B cell (primary cell): Measurements from ENCODE around the gene C1orf198. TPM values are rescaled to one million over a fixed set of nuclear protein-coding genes. Genes with fewer than 3 reads are reported as not detected.

Experiments used
- ATAC-seq: fragments of 200-7000 bp; cut with Tn5 transposase; one replicate; pipeline ENCODE4 v1.10.0; 2021; ENCODE audit warnings: low read depth, mild to moderate bottlenecking, moderate number of reproducible peaks, moderate library complexity
- CTCF ChIA-PET: fragments of 350-600 bp; sonication (Branson Sonifier 250); formaldehyde crosslinking; loops from one replicate; lab custom pipeline; 2021; ENCODE audit warnings: antibody characterized with exemption, inconsistent platforms; lab: Charles Lee
- POLR2A ChIA-PET: fragments of 350-600 bp; sonication (Branson Sonifier 250); formaldehyde crosslinking; loops from one replicate; lab custom pipeline; 2021; ENCODE audit warnings: antibody characterized with exemption; lab: Charles Lee
- DNase-seq: peaks from one replicate; pipeline ENCODE4 v3.0.0; 2013
- H2AFZ ChIP-seq: 2 replicates; pipeline ENCODE4 v1.6.1; 2012; ENCODE audit warnings: mild to moderate bottlenecking, low read depth, low read length; ENCODE audit not compliant: insufficient read depth, poor library complexity, severe bottlenecking
- H3K27ac ChIP-seq, 2 donors: 1 replicate in 1 of 2; 2 replicates in 1 of 2; pipeline ENCODE4 v1.5.1; 2012 to 2013; ENCODE audit warnings: low read length in 2 of 2, mild to moderate bottlenecking in 2 of 2, moderate library complexity in 1 of 2
- H3K27me3 ChIP-seq, 4 experiments: fragments of 200-600 bp in 1 of 4; sonication (generic) in 1 of 4; replicated peaks in 1 of 4; 1 replicate in 2 of 4; 2 replicates in 2 of 4; pipeline versions ENCODE4 v1.6.1 to v1.7.0; 2013 to 2016; ENCODE audit warnings: low read length in 3 of 4, mild to moderate bottlenecking in 2 of 4, mixed read lengths in 1 of 4, moderate library complexity in 1 of 4; ENCODE audit not compliant: insufficient read depth in 4 of 4, control insufficient read depth in 3 of 4; ENCODE audit errors: control extremely low read depth in 1 of 4
- H3K36me3 ChIP-seq, 2 experiments: replicated peaks in 1 of 2; 1 replicate in 1 of 2; 2 replicates in 1 of 2; pipeline versions ENCODE4 v1.6.1 to v1.7.1; 2013; ENCODE audit warnings: low read length in 1 of 2; ENCODE audit not compliant: insufficient read depth in 2 of 2, control insufficient read depth in 1 of 2; ENCODE audit errors: control extremely low read depth in 1 of 2, extremely low read depth in 1 of 2
- H3K4me1 ChIP-seq, 2 donors: fragments of 200-600 bp in 1 of 2; sonication (generic) in 1 of 2; 1 replicate in 1 of 2; 2 replicates in 1 of 2; pipeline versions ENCODE4 v1.5.1 to v1.6.1; 2013 to 2017; ENCODE audit warnings: low read length in 2 of 2; ENCODE audit not compliant: control insufficient read depth in 2 of 2, insufficient read depth in 2 of 2
- H3K4me2 ChIP-seq: replicated peaks from 2 replicates; pipeline ENCODE3; 2012; ENCODE audit warnings: mild to moderate bottlenecking, low read depth, low read length; ENCODE audit not compliant: poor library complexity, severe bottlenecking
- H3K4me3 ChIP-seq, 5 experiments: fragments of 200-600 bp in 1 of 5; sonication (generic) in 1 of 5; 1 replicate in 3 of 5; 2 replicates in 2 of 5; pipeline versions ENCODE4 v1.5.1 to v1.7.0; 2011 to 2016; ENCODE audit warnings: low read length in 4 of 5, mild to moderate bottlenecking in 4 of 5, low read depth in 2 of 5, control low read depth in 1 of 5, moderate library complexity in 1 of 5; ENCODE audit not compliant: insufficient read depth in 1 of 5; ENCODE audit errors: control extremely low read depth in 1 of 5, extremely low read depth in 1 of 5
- H3K79me2 ChIP-seq: fragments of 200-600 bp; sonication (generic); one replicate; pipeline ENCODE4 v1.6.0; 2016; ENCODE audit warnings: low read length; ENCODE audit not compliant: control insufficient read depth, insufficient read depth
- H3K9ac ChIP-seq: fragments of 200-600 bp; sonication (generic); 2 replicates; pipeline ENCODE4 v1.6.1; 2017; ENCODE audit warnings: mild to moderate bottlenecking, low read length, moderate library complexity
- H3K9me3 ChIP-seq, 3 donors: one replicate each; pipeline versions ENCODE4 v1.6.1 to v1.7.1; 2013; ENCODE audit warnings: low read length in 2 of 3; ENCODE audit not compliant: control insufficient read depth in 2 of 3, insufficient read depth in 1 of 3; ENCODE audit errors: control extremely low read depth in 1 of 3
- H4K20me1 ChIP-seq: 2 replicates; pipeline ENCODE4 v1.6.0; 2012; ENCODE audit warnings: mild to moderate bottlenecking, low read length; ENCODE audit not compliant: insufficient read depth, control insufficient read depth, poor library complexity, severe bottlenecking
- H3K27ac Mint-ChIP-seq: one replicate; pipeline ENCODE4 v1.8.0; 2021; ENCODE audit warnings: mixed read lengths
- H3K27me3 Mint-ChIP-seq: one replicate; pipeline ENCODE4 v1.8.0; 2021; ENCODE audit warnings: mixed read lengths
- H3K4me1 Mint-ChIP-seq: one replicate; pipeline ENCODE4 v1.8.0; 2021; ENCODE audit warnings: mixed read lengths
- H3K4me3 Mint-ChIP-seq: one replicate; pipeline ENCODE4 v1.8.0; 2021; ENCODE audit warnings: mixed read lengths
- H3K9me3 Mint-ChIP-seq: one replicate; pipeline ENCODE4 v1.8.0; 2022; ENCODE audit warnings: mixed read lengths; ENCODE audit not compliant: insufficient read depth
- EZH2 ChIP-seq: IDR thresholded peaks from 2 replicates; pipeline ENCODE4 v1.6.1; 2012; ENCODE audit warnings: borderline replicate concordance, low read depth, mild to moderate bottlenecking, moderate library complexity, low read length; ENCODE audit not compliant: insufficient read depth, poor library complexity, severe bottlenecking
- WGBS: methylation state at CpG from one replicate; pipeline ENCODE4 v1.1.5; 2013; ENCODE audit warnings: missing lambda C conversion rate; ENCODE audit not compliant: insufficient coverage; 5-methylcytosine and 5-hydroxymethylcytosine counted together
- intact Hi-C: fragments of 100-400 bp; cut with micrococcal nuclease; formaldehyde crosslinking; loops from one replicate; pipeline ENCODE4 v1.10.0; 2022
- polyA plus RNA-seq: library from polyadenylated mRNA; depleted of rRNA; stranded (reverse); fragments of >200 nt; gene quantifications from 2 replicates; pipeline ENCODE4 v1.2.3, GENCODE V29; 2012
- total RNA-seq, 2 donors: library from RNA; stranded (reverse); fragments of 120-200 nt in 1 of 2; gene quantifications; 1 replicate in 1 of 2; 2 replicates in 1 of 2; pipeline versions ENCODE4 v1.2.3 to v1.2.4, GENCODE V29; 2013 to 2022
- TF ChIP-seq, protein P1 (sequence below): fragments of 200-600 bp; IDR thresholded peaks from one replicate; pipeline ENCODE4 v1.8.0; 2022; ENCODE audit warnings: antibody characterized with exemption, mild to moderate bottlenecking

Gene C1orf198
- total and polyA plus RNA-seq, 2 donors (not counting 1 experiment from before 2014, with no cell fraction given), result 1.0 to 6.6 TPM

DNA sequence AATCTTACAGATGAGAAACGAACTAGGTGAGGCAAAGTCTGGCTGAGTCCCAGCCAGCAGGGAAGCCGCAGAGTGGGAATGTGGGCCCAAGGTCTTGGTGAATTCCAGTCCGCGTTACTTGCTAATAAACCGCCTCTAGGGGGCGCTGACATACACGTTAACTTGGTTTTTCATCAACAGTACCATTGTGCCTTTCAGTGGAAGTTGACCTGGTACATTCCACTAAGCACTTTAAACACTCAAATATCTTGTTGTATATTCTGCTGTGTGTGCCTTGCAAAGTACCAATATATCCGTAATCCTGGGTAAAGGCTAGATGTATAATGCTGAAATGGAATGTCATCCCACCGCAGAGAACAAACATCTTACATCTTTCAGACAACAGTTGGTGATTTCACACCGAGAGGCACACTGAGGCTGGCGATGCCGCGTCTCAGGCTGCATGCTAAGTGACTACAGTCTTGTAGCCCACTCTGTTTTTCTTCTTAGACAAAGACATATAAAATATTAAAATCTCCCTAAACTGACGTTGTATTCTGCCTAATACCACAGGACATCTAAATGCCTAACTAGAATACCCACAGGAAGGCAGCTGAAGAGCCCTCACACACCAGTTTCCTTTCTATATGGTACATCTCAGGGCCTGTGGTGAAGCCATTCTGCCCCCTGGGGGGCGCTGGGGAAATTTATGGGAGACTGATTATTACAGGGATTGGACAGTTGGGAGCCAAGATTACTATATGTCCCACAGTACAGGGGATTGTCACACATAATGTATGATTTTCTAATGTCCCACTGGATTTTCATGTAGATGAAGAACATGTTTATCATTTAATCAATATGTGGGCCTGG lies 49.2 kb upstream of the C1orf198 start:
- ATAC-seq (peak; percentile 64), DNase-seq (peak; percentile 85)
- Mint-ChIP-seq H3K4me1 (no peaks in the 10 kb centered on the region), H3K4me3 (no peak overlapping the region), H3K27ac (no peak overlapping the region), H3K9me3 (no peaks in the 10 kb centered on the region), H3K27me3 (no peaks in the 10 kb centered on the region)
- H3K79me2 ChIP-seq, result no peaks in the 10 kb centered on the region
- ChIA-PET CTCF (interaction anchor here (0.7 to 2.4 kb wide), 21 partner anchors 10 to 315 kb away, joined by 3 to 11 read pairs (median 5); partner anchors contain the start of genes ARV1 and TTC13), POLR2A (no interaction called here)
- intact Hi-C loops, result loop anchor here (1.0 to 2.0 kb wide), 4 partner anchors 62 to 687 kb away; partner anchors contain the start of gene ARV1
- H3K9me3 ChIP-seq, result no peaks in the 10 kb centered on the region
- H3K4me1 ChIP-seq, result no peaks in the 10 kb centered on the region
- WGBS, result 95% methylated on average over 6 of the region's 15 CpGs
- no peak overlapping the region for H3K9ac ChIP-seq
- H4K20me1 ChIP-seq, result no peaks in the 10 kb centered on the region
- H3K4me2 ChIP-seq, result no peak overlapping the region
- H3K27ac ChIP-seq, result peak overlapping the region in 1 of 2 donors; percentile 53
- TF ChIP-seq EZH2, result no peak
- TF ChIP-seq, protein P1, sequence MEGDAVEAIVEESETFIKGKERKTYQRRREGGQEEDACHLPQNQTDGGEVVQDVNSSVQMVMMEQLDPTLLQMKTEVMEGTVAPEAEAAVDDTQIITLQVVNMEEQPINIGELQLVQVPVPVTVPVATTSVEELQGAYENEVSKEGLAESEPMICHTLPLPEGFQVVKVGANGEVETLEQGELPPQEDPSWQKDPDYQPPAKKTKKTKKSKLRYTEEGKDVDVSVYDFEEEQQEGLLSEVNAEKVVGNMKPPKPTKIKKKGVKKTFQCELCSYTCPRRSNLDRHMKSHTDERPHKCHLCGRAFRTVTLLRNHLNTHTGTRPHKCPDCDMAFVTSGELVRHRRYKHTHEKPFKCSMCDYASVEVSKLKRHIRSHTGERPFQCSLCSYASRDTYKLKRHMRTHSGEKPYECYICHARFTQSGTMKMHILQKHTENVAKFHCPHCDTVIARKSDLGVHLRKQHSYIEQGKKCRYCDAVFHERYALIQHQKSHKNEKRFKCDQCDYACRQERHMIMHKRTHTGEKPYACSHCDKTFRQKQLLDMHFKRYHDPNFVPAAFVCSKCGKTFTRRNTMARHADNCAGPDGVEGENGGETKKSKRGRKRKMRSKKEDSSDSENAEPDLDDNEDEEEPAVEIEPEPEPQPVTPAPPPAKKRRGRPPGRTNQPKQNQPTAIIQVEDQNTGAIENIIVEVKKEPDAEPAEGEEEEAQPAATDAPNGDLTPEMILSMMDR, result peak; percentile 91
- H3K36me3 ChIP-seq, result peaks cover 2 to 81% of the 10 kb centered on the region in 2 experiments
- H2AFZ ChIP-seq, result peak overlapping the region; percentile 4
- no peak overlapping the region for H3K4me3 ChIP-seq
- H3K27me3 ChIP-seq, result no peaks in the 10 kb centered on the region
